Heart right ventricle (tissue), 16 donors: Measurements from ENCODE around the gene PCK1. TPM values are rescaled to one million over a fixed set of nuclear protein-coding genes. Genes with fewer than 3 reads are reported as not detected.

ENCODE experiments used
- ATAC-seq, 8 donors: fragments of 200-7000 bp; cut with Tn5 transposase; one replicate each; pipeline ENCODE4 v1.9.1; 2020; ENCODE audit warnings: mild to moderate bottlenecking in 8 of 8, moderate library complexity in 8 of 8, moderate number of reproducible peaks in 1 of 8
- DNase-seq, 2 donors: peaks; one replicate each; pipeline ENCODE4 v3.0.0-alpha.2; 2020
- H3K27ac ChIP-seq, 10 donors: fragments of 200-600 bp; sonication (generic) in 2 of 10; one replicate each; pipeline versions ENCODE4 v1.5.0 to v1.8.0; 2020 to 2022; ENCODE audit warnings: mild to moderate bottlenecking in 3 of 10
- H3K27me3 ChIP-seq, 7 donors: fragments of 200-600 bp; one replicate each; pipeline ENCODE4 v1.8.0; 2021 to 2022; ENCODE audit warnings: mild to moderate bottlenecking in 2 of 7
- H3K36me3 ChIP-seq, 9 donors: fragments of 200-600 bp; sonication (generic) in 1 of 9; one replicate each; pipeline versions ENCODE4 v1.5.0 to v1.8.0; 2020 to 2022; ENCODE audit warnings: mild to moderate bottlenecking in 2 of 9
- H3K4me1 ChIP-seq, 9 donors: fragments of 200-600 bp; sonication (generic) in 1 of 9; one replicate each; pipeline versions ENCODE4 v1.5.0 to v1.8.0; 2020 to 2022; ENCODE audit warnings: mild to moderate bottlenecking in 4 of 9
- H3K4me3 ChIP-seq, 10 donors: fragments of 200-600 bp; sonication (generic) in 2 of 10; one replicate each; pipeline versions ENCODE4 v1.5.0 to v1.8.0; 2020 to 2022; ENCODE audit warnings: mild to moderate bottlenecking in 7 of 10, moderate library complexity in 2 of 10
- H3K9me3 ChIP-seq, 11 donors: fragments of 200-600 bp in 10 of 11; sonication (generic) in 2 of 11; one replicate each; pipeline versions ENCODE4 v1.5.0 to v1.8.0; 2013 to 2022; ENCODE audit warnings: mild to moderate bottlenecking in 2 of 11, control low read depth in 1 of 11, moderate library complexity in 1 of 11
- WGBS, 2 donors: extraction: QIAGEN DNeasy Blood & Tissue Kit; methylation state at CpG; one replicate each; pipeline ENCODE4 v1.1.7; 2013; ENCODE audit warnings: inconsistent platforms in 1 of 2; 5-methylcytosine and 5-hydroxymethylcytosine counted together
- intact Hi-C, 10 donors: fragments of 100-400 bp; cut with DNase I; formaldehyde crosslinking; loops; one replicate each; pipeline versions ENCODE4 v1.11.1 to v1.14.2; 2022
- polyA plus RNA-seq, 2 donors: library from polyadenylated mRNA; stranded (reverse); fragments of 200-250 nt; gene quantifications; one replicate each; pipeline ENCODE4 v1.2.3, GENCODE V29; 2013
- total RNA-seq, 10 donors: library from RNA; stranded (reverse); fragmentation: NEBNext Ultra II Directional in 3 of 10; extraction: Animal tissue kit (Norgen Biotek cat#: 25700) in 3 of 10; gene quantifications; one replicate each; pipeline versions ENCODE4 v1.2.1 to v1.2.4, GENCODE V29; 2021 to 2023
- TF ChIP-seq, protein P1 (sequence below), 9 donors: fragments of 200-600 bp; sonication (generic) in 2 of 9; IDR thresholded peaks; one replicate each; pipeline versions ENCODE4 v1.5.0 to v1.8.0; 2021 to 2022; ENCODE audit warnings: antibody characterized with exemption in 9 of 9, mild to moderate bottlenecking in 5 of 9, moderate library complexity in 1 of 9
- donor health status: Arrhythmogenic right ventricular cardiomyopathy.
- donor health status: ischemic (EF 13 %, LVEDD 7.1; RV severe dilation, severe dysfunction).
- donor health status: healthy with polysubstance abuse.
- donor health status: DM: no; HTN: yes; CAD: no.
- donor health status: DM: no; HTN: no; CAD: no.
- donor health status: ischemic (EF 25% LVEDD 6.9; RV normal size, moderate dysfunction).
- donor health status: ischemic (EF 25% LVEDD 5.7; RV mildly dilated, moderate dysfunction).
- donor health status: healthy.
- donor health status: DM: yes; HTN: yes; CAD: no.
- donor health status: Ischemic cardiomyopathy.
- donor health status: ischemic (EF 35%, LVEDD 5.7; RV mildly dilated, moderate dysfunction).
- donor health status: nonischemic (EF 11% LVEDD 7.7; RV severe dilation, severe dysfunction).
- donor health status: DM: yes; HTN: yes; CAD: no.
- donor health status: PGD.
- donor health status: ischemic (EF 29% LVEDD 5.4; RV normal size, mild dysfunction).
- donor health status: nonischemic (EF 23%, LVEDD 6.1; RV moderate dilation, normal function).

Gene PCK1
- total and polyA plus RNA-seq, 12 donors, result 0.15 to 8.5 (median 0.72) TPM; not detected in 2

DNA sequence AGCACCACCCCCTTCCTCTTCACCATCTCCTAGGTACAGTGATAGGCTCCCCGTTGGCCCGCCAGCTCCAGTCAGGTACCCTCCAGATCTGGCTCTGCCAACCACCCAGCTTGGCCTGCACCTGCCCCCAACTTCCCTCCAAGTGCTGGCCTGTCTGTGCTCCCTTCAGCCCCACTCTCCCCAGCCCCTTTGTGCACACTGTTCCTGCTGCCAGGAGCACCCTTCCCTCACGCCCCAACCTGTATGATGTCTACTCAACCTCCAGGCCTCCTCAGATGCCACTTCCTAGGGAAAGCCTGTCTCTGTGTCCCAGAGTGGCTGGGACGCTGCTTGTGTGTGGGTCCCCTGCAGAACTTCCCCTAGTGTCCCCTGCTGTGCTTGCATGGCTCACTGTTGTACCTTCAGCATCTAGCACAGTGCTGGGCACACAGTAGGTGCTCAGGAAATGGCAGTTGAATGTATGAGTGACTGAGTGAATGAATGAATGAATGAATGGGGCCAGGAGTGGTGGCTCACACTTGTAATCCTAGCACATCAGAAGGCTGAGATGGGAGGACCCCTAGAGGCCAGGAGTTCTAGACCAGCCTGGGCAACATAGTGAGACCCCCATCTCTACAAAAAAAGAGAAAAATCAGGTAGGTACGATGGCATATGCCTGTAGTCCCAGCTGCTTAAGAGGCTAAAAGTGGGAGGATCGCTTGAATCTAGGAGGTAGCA is 56.3 kb downstream of the PCK1 start:
- Histone ChIP-seq H3K27ac (no peak overlapping the region), H3K4me3 (no peak overlapping the region), H3K36me3 (peaks cover 0 to 5% (median 0%) of the 10 kb centered on the region in 9 donors), H3K9me3 (no peaks in the 10 kb centered on the region), H3K27me3 (peaks cover 0 to 31% (median 2%) of the 10 kb centered on the region in 7 donors), H3K4me1 (peaks cover 0 to 43% (median 0%) of the 10 kb centered on the region in 9 donors)
- ATAC-seq (no peak), DNase-seq (no peak)
- 87 to 88% methylated on average over 6 of the region's 6 CpGs for WGBS, 2 donors
- intact Hi-C loops, result loop anchor here in 1 of 10 donors (10.0 kb wide), 1 partner anchor 568 kb away; no protein-coding TSS in a partner anchor
- TF ChIP-seq, protein P1, sequence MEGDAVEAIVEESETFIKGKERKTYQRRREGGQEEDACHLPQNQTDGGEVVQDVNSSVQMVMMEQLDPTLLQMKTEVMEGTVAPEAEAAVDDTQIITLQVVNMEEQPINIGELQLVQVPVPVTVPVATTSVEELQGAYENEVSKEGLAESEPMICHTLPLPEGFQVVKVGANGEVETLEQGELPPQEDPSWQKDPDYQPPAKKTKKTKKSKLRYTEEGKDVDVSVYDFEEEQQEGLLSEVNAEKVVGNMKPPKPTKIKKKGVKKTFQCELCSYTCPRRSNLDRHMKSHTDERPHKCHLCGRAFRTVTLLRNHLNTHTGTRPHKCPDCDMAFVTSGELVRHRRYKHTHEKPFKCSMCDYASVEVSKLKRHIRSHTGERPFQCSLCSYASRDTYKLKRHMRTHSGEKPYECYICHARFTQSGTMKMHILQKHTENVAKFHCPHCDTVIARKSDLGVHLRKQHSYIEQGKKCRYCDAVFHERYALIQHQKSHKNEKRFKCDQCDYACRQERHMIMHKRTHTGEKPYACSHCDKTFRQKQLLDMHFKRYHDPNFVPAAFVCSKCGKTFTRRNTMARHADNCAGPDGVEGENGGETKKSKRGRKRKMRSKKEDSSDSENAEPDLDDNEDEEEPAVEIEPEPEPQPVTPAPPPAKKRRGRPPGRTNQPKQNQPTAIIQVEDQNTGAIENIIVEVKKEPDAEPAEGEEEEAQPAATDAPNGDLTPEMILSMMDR (IDR thresholded peaks at IDR 0.05), result no peak

Other genes with a start within 250 kb of the PCK1 start
- gene SPO11, start 231.3 kb upstream of the PCK1 start, total RNA-seq, result not detected
- not detected for gene SPO11, start 231.3 kb upstream of the PCK1 start, polyA plus RNA-seq
- 10 to 100 TPM; 11.8 to 19.9 (median 15.5) TPM for gene RAE1, start 209.9 kb upstream of the PCK1 start, total RNA-seq
- 10 to 100 TPM in 1 of 2 donors, 1 to 10 TPM in 1; 6.2 to 18.9 TPM for gene RAE1, start 209.9 kb upstream of the PCK1 start, polyA plus RNA-seq
- 100 to 1,000 TPM in 1 of 10 donors, 10 to 100 TPM in 9; 35.5 to 119 (median 50.2) TPM for gene RBM38, start 169.7 kb upstream of the PCK1 start, total RNA-seq
- 100 to 1,000 TPM in 1 of 2 donors, 10 to 100 TPM in 1; 47.6 to 104 TPM for gene RBM38, start 169.7 kb upstream of the PCK1 start, polyA plus RNA-seq
- gene CTCFL, start 36.0 kb upstream of the PCK1 start, total RNA-seq, result not detected
- gene CTCFL, start 36.0 kb upstream of the PCK1 start, polyA plus RNA-seq, result not detected
- gene ZBP1, start 59.3 kb downstream of the PCK1 start, total RNA-seq, result 1 to 10 TPM in 1 of 10 donors, under 1 TPM in 7, not detected in 2; 0.16 to 1.2 (median 0.31) TPM
- under 1 TPM; 0.13 to 0.51 TPM for gene ZBP1, start 59.3 kb downstream of the PCK1 start, polyA plus RNA-seq
- gene PMEPA1, start 148.9 kb downstream of the PCK1 start, total RNA-seq, result 10 to 100 TPM; 16.1 to 39.2 (median 30.4) TPM
- 10 to 100 TPM; 10.5 to 81.8 TPM for gene PMEPA1, start 148.9 kb downstream of the PCK1 start, polyA plus RNA-seq